CMK (cell line): Measurements from ENCODE around the gene TULP4.
A peak's percentile ranks its signal among the peaks of the same experiment; 100 is the strongest.
"Not testable (repeated sequence)": the region's sequence is repeated elsewhere in the genome, so short reads cannot be mapped to it uniquely, and the experiment has no call there.

Experiments used
- DNase-seq: peaks from one replicate; pipeline ENCODE4 v3.0.0-alpha.2; 2010; ENCODE audit warnings: low read depth

TULP4 gene

GRCh38 chr6:158295976-158296853 is 16.1 kb upstream of the TULP4 start:
- not testable (repeated sequence) for DNase-seq

- not testable (repeated sequence) for DNase-seq
These were observed 15.4 kb upstream of the TULP4 start for GRCh38 chr6:158296854-158297324.

GRCh38 chr6:158297657-158298056 is 14.6 kb upstream of the TULP4 start:
- DNase-seq = peak; percentile 76

- DNase-seq = not testable (repeated sequence)
These were observed 11.7 kb upstream of the TULP4 start for GRCh38 chr6:158300306-158301143.

- DNase-seq = not testable (repeated sequence)
These were observed 10.7 kb upstream of the TULP4 start for GRCh38 chr6:158301561-158301960.

- DNase-seq = not testable (repeated sequence)
These were observed 10.0 kb upstream of the TULP4 start for GRCh38 chr6:158302195-158302796.

- DNase-seq = no peak
These were observed 9.0 kb upstream of the TULP4 start for GRCh38 chr6:158303210-158303731.

GRCh38 chr6:158304254-158304653 is 8.0 kb upstream of the TULP4 start:
- no peak for DNase-seq

- DNase-seq = no peak
These were observed 2.5 kb upstream of the TULP4 start for GRCh38 chr6:158309814-158310213.

- DNase-seq = no peak
These were observed 1.1 kb upstream of the TULP4 start for GRCh38 chr6:158311193-158311592.

- no peak for DNase-seq
These were observed 639 bp upstream of the TULP4 start for GRCh38 chr6:158311626-158312025.

- no peak for DNase-seq
These were observed 570 bp downstream of the TULP4 start for GRCh38 chr6:158312672-158313397.

GRCh38 chr6:158313989-158314388 is 1.7 kb downstream of the TULP4 start:
- DNase-seq = no peak

- DNase-seq = no peak
These were observed 2.5 kb downstream of the TULP4 start for GRCh38 chr6:158314737-158315136.

GRCh38 chr6:158316022-158316421 is 3.8 kb downstream of the TULP4 start:
- DNase-seq = no peak

- DNase-seq = no peak
These were observed 9.7 kb downstream of the TULP4 start for GRCh38 chr6:158321960-158322359.

GRCh38 chr6:158322400-158322723 is 10.1 kb downstream of the TULP4 start:
- DNase-seq = no peak

- DNase-seq = no peak
These were observed 10.7 kb downstream of the TULP4 start for GRCh38 chr6:158322724-158323560.

GRCh38 chr6:158323561-158323958 is 11.3 kb downstream of the TULP4 start:
- no peak for DNase-seq

GRCh38 chr6:158324136-158324535 is 11.9 kb downstream of the TULP4 start:
- DNase-seq = no peak

GRCh38 chr6:158327211-158327610 is 14.9 kb downstream of the TULP4 start:
- DNase-seq = no peak
